Cardiac muscle cell (in vitro differentiated cells and primary cell): ENCODE measurements around the gene ADPRM. TPM values are rescaled to one million over a fixed set of nuclear protein-coding genes. Genes with fewer than 3 reads are reported as not detected.

Source experiments
- DNase-seq, 2 donors: peaks; one replicate each; pipeline versions ENCODE4 v3.0.0 to v3.0.0-alpha.2; 2010 to 2017; ENCODE audit warnings: low read depth in 1 of 2, low spot score in 1 of 2
- H3K27ac ChIP-seq: fragments of 200-600 bp; sonication (generic); 2 replicates; pipeline ENCODE4 v1.5.1; 2016
- H3K27me3 ChIP-seq: fragments of 200-600 bp; sonication (generic); 2 replicates; pipeline ENCODE4 v1.6.0; 2016; ENCODE audit warnings: control low read depth
- H3K36me3 ChIP-seq: fragments of 200-600 bp; sonication (generic); 2 replicates; pipeline ENCODE4 v1.5.1; 2016; ENCODE audit warnings: control low read depth
- H3K4me1 ChIP-seq: fragments of 200-600 bp; sonication (generic); 2 replicates; pipeline ENCODE4 v1.8.1; 2017; ENCODE audit warnings: low read depth, mild to moderate bottlenecking, mixed run types
- H3K4me3 ChIP-seq: fragments of 200-600 bp; sonication (generic); 2 replicates; pipeline ENCODE4 v1.5.1; 2016; ENCODE audit warnings: mild to moderate bottlenecking
- H3K9me3 ChIP-seq: fragments of 200-600 bp; sonication (generic); 2 replicates; pipeline ENCODE4 v1.5.1; 2017; ENCODE audit warnings: low read depth, mild to moderate bottlenecking, control low read depth
- polyA plus RNA-seq: library from polyadenylated mRNA; unstranded; fragments of >200 nt; fragmentation: Nextera tagmentation; extraction: Ambion mirVana; gene quantifications from 2 replicates; pipeline ENCODE4 v1.2.1, GENCODE V29; 2016
- total RNA-seq: library from RNA; depleted of rRNA; stranded (reverse); fragments of >200 nt; gene quantifications from 2 replicates; pipeline ENCODE4 v1.2.3, GENCODE V29; 2016
- TF ChIP-seq, protein P1 (sequence below): IDR thresholded peaks from 2 replicates; pipeline ENCODE4 v1.5.1; 2012; ENCODE audit warnings: low read depth, mild to moderate bottlenecking, low read length

The ADPRM gene
- total and polyA plus RNA-seq, 2 experiments from 2014 or later: 7.3 to 7.4 TPM

DNA sequence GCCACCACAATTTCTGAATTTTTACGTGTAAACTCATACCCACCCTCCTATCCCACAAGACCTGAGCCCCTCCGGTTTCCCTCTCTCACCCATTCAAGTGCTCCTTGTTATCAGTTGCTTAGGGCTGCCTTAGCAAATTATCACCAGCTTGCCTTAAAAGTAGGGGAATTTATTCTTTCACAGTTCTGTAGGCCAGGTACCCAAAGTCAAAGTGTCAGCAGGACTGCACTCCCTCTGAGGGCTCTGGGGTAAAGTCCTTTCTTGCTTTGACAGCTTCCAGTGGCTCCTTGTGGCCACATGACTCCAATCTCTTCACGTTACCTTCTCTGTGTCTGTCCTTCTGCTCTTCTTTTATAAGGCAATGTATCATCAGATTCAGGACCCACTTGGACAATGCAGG, 40.3 kb downstream of the ADPRM start:
- TF ChIP-seq, protein P1, sequence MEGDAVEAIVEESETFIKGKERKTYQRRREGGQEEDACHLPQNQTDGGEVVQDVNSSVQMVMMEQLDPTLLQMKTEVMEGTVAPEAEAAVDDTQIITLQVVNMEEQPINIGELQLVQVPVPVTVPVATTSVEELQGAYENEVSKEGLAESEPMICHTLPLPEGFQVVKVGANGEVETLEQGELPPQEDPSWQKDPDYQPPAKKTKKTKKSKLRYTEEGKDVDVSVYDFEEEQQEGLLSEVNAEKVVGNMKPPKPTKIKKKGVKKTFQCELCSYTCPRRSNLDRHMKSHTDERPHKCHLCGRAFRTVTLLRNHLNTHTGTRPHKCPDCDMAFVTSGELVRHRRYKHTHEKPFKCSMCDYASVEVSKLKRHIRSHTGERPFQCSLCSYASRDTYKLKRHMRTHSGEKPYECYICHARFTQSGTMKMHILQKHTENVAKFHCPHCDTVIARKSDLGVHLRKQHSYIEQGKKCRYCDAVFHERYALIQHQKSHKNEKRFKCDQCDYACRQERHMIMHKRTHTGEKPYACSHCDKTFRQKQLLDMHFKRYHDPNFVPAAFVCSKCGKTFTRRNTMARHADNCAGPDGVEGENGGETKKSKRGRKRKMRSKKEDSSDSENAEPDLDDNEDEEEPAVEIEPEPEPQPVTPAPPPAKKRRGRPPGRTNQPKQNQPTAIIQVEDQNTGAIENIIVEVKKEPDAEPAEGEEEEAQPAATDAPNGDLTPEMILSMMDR: no peak
- no peaks in the 10 kb centered on the region for H3K9me3 ChIP-seq
- H3K36me3 ChIP-seq: no peaks in the 10 kb centered on the region
- DNase-seq: no peak
- peaks cover 10% of the 10 kb centered on the region for H3K4me1 ChIP-seq
- no peaks in the 10 kb centered on the region for H3K27me3 ChIP-seq
- H3K4me3 ChIP-seq: no peak overlapping the region
- H3K27ac ChIP-seq: no peak overlapping the region

DNA sequence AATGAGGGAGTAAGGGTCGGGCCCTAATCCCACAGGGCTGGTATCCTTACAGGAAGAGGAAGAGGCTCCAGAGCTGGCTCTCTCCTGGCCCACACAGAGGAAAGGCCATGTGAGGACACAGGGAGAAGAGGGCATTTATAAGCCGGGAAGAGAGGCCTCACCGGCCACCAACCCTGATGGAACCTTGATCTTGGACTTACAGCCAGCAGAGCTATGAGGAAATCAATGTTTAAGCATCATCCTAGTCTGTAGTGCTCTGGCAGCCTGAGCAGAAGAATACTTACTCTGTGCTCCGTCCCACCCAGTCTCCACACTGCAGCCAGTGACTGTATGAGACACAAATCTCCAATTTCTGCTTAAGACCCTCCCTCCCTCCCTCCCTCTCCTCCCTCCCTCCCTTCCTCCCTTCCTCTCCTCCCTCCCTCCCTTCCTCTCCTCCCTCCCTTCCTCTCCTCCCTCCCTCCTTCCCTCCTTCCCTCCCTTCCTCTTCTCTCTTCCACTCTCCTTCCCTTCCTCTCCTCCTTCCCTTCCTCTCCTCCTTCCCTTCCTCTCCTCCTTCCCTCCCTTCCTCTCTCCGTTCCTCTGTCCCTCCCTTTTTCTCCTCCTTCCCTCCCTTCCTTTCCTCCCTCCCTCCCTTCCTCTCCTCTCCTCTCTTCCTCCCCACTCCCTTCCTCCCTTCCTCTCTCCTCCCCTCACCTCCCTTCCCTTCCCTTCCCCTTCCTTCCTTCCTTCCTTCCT, 41.3 kb downstream of the ADPRM start:
- TF ChIP-seq, protein P1: no peak
- no peak overlapping the region for H3K27ac ChIP-seq
- peak in 1 of 2 donors; percentile 10 for DNase-seq
- H3K9me3 ChIP-seq: no peaks in the 10 kb centered on the region
- no peaks in the 10 kb centered on the region for H3K27me3 ChIP-seq
- H3K4me1 ChIP-seq: peaks cover 10% of the 10 kb centered on the region
- H3K36me3 ChIP-seq: no peaks in the 10 kb centered on the region
- H3K4me3 ChIP-seq: no peak overlapping the region

DNA sequence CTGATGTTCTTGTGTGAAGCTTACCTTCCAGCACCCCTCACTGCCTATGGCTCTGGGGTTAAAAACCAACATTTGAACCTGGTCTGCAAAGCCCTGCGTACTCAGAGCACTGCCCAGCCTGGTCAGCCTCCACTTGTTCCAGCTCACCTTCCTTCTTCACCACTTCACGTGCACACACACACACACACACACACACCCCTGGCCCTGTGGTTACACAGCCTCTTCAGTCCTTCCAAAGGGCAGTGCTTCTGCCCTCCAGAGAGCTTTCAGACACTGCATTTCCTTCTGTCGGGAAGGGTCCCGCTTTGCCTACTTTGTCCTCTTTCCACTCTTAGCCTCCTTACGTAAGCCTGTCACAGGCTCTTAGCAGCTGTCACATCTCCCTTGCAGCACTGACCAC, 42.0 kb downstream of the ADPRM start:
- DNase-seq: peak in 1 of 2 donors; percentile 11

DNA sequence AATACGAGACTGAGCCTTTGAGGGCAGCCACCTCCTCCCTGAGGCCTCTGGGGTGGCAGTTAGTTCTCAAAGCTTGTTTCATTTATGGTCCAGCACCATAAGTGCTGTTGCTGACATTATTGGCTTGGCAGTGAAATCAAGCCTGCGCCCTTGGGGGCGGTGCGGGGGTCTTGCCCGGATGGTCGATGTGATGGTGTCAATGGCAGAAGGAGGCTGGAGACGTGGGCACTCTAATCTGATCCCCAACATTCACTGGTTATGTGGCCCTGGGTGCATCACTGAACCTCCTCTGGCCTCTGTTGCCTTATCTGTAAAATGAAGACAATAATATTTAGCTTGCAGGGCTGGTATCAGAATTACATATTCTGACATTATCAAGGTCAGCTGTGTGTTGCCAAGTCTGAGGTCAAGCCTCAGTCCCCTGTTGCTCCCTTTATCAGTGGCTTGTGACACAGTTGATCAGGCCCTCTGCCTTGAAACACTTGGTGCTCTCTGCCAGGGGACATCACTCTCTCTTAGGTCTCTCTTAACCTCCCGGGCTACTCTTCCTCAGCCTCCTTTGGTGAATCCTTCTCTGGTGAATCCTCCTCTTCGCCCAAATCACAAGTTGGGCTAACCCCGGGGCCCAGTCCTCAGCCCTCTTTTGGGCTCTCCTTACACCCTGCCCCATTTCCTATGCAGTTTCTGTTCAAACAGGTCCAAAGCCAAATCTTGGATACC, 44.2 kb downstream of the ADPRM start:
- TF ChIP-seq, protein P1: no peak
- Histone ChIP-seq H3K27ac (no peak overlapping the region), H3K4me3 (no peak overlapping the region), H3K9me3 (no peaks in the 10 kb centered on the region), H3K36me3 (no peaks in the 10 kb centered on the region), H3K27me3 (no peaks in the 10 kb centered on the region), H3K4me1 (peaks cover 23% of the 10 kb centered on the region)
- no peak for DNase-seq

More for the DNA sequence above, 42.0 kb downstream of the ADPRM start:
- Histone ChIP-seq H3K27me3 (no peaks in the 10 kb centered on the region), H3K27ac (no peak overlapping the region), H3K4me1 (peaks cover 11% of the 10 kb centered on the region), H3K36me3 (no peaks in the 10 kb centered on the region), H3K4me3 (no peak overlapping the region), H3K9me3 (no peaks in the 10 kb centered on the region)
- TF ChIP-seq, protein P1: no peak

DNA sequence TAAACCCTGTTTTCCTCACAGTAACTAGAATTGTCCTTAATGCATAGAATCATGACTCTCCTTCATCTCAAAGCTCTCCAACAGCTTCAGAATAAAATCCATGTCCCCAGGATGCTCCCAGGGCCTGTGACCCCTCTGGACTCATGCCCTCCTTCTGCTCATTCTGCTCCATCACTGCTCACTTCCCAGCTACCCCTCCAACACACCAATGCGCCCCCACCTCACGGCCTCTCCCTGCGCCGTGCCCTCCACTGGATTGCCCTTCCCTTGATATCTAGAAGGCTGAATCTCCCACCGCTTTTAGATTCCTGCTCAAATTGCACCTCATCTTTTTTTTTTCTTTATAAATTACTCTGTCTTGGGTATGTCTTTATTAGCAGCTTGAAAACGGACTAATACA, 45.0 kb downstream of the ADPRM start:
- Histone ChIP-seq H3K4me3 (no peak overlapping the region), H3K36me3 (no peaks in the 10 kb centered on the region), H3K4me1 (peaks cover 22% of the 10 kb centered on the region), H3K27ac (no peak overlapping the region), H3K9me3 (no peaks in the 10 kb centered on the region), H3K27me3 (no peaks in the 10 kb centered on the region)
- TF ChIP-seq, protein P1: no peak
- no peak for DNase-seq
